Subcutaneous adipose tissue (tissue), 4 donors: ENCODE measurements around the gene MT3. TPM values are rescaled to one million over a fixed set of nuclear protein-coding genes. Genes with fewer than 3 reads are reported as not detected.

Experiments used
- total RNA-seq, 4 donors: library from RNA; depleted of rRNA; stranded (reverse); fragments of >200 nt; gene quantifications; one replicate each; pipeline ENCODE4 v1.1.0, GENCODE V29; 2016
- TF ChIP-seq, protein P1 (sequence below): fragments of 450-650 bp; IDR thresholded peaks from one replicate; pipeline ENCODE4 v1.5.1; 2016; ENCODE audit warnings: low read depth, mild to moderate bottlenecking, control low read depth, antibody characterized with exemption, moderate library complexity

Gene MT3
- total RNA-seq, 4 donors from 2014 or later, result 2.0 TPM; not detected in 3

DNA sequence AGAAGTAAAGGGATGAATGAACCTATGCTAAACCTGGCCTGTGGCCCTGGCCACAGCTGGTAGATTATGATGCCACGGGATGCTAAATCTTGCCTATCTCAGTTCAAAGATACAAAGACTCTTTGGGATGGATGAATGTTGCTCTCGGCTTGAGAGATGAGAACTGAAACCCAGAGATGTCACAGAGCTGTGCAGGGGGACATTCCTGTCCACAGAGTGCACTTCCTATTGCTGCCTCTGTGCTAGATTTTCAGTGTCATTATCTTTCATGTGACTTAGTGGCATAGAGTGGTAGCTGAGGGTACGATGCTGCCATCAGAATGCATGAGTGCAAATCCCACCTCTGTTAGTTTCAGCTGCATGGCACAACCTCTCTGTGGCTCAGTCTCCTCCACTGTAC lies 40.8 kb downstream of the MT3 start:
- TF ChIP-seq, protein P1, sequence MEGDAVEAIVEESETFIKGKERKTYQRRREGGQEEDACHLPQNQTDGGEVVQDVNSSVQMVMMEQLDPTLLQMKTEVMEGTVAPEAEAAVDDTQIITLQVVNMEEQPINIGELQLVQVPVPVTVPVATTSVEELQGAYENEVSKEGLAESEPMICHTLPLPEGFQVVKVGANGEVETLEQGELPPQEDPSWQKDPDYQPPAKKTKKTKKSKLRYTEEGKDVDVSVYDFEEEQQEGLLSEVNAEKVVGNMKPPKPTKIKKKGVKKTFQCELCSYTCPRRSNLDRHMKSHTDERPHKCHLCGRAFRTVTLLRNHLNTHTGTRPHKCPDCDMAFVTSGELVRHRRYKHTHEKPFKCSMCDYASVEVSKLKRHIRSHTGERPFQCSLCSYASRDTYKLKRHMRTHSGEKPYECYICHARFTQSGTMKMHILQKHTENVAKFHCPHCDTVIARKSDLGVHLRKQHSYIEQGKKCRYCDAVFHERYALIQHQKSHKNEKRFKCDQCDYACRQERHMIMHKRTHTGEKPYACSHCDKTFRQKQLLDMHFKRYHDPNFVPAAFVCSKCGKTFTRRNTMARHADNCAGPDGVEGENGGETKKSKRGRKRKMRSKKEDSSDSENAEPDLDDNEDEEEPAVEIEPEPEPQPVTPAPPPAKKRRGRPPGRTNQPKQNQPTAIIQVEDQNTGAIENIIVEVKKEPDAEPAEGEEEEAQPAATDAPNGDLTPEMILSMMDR, result no peak

DNA sequence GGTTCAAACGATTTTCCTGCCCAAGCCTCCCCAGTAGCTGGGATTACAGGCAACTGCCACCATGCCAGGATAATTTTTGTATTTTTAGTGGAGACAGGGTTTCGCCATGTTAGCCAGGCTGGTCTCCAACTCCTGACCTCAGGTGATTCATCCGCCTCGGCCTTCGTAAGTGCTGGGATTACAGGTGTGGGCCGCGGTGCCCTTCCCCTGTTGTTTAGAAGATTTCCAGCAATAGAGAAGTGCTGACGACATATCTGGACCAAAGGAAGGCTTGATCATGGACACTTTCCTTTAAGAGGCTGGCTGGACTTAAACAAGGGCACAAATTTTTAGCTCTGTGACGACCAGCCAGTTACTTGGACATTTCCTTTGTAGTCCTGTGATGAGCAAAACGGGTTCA lies 41.9 kb downstream of the MT3 start:
- TF ChIP-seq, protein P1, result no peak

DNA sequence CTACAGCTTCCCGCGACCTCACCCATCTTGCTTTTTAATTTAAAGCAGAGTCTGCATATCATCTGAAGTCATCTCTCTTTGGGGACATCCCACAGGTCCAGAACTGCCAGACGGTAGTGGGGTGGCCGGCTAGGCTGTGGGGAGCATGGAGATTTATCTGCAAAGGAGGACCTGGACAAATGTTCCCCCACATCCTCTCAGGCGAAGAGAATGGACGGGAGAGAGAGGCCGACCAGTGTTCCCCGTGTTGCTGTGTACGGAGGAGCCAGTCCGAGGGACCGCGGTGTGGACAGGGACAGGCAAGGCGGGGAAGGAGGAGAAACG lies 42.5 kb downstream of the MT3 start:
- TF ChIP-seq, protein P1, result no peak

DNA sequence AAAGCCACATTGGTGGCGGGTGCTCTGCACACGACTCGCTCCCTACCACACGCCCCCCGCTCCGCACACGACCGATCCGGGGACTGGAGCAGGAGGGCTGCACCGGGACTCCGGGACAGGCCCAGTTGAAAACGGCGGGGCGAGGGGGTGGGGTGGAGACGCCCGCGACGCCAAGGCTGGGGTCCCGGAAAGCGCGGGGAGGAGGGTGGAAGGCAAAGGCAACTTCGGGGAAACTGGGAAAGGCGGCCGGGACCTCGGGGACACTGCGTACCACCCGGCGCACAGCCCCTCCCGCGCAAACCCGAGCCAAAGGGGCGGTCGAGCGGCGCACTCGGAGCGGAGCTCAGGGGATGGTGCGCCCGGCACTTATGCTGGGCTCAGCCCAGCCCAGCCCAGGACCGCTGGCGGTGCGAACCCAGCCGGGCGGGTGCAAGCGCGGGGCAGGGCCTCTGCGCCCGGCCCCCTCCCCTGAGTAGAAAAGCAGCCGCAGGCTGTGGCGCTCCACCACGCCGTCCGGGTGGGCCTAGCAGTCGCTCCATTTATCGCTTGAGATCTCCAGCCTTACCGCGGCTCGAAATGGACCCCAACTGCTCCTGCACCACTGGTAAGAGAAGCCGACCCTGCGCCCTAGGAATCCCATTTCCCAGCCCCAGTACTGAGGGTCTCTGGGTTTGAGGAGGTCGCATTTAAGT lies 43.0 kb downstream of the MT3 start, which contains the start of gene MT1M:
MT1M (plus strand) TSS at position 504 of the 692 bp plus-strand sequence; CDS start at position 577, 73 bp downstream.
- TF ChIP-seq, protein P1, result no peak

DNA sequence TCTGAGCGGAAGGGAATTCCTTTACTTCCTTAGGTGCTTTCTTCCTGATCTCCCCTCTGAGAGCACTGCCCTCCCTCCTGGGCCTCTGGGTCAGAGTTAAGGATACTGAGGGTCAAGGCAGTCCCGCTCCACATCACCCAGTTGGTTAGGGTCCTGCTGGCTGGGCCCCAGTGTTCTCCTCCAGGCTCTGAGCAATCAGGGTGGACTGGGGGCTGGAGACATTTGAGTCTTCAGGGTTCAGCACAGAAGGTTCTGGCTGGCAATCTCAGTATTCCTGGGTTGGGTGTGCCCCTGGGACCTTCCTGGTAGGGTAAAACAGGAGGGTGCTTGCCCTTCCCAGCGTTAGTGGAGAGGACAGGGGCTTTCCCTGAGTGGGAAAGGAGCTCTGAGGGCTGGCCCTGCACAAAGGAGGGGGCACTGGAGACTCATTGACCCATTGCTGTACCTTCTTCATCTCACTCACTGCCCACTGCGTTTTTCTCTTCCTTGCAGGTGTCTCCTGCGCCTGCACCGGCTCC lies 43.6 kb downstream of the MT3 start:
- TF ChIP-seq, protein P1, result no peak

DNA sequence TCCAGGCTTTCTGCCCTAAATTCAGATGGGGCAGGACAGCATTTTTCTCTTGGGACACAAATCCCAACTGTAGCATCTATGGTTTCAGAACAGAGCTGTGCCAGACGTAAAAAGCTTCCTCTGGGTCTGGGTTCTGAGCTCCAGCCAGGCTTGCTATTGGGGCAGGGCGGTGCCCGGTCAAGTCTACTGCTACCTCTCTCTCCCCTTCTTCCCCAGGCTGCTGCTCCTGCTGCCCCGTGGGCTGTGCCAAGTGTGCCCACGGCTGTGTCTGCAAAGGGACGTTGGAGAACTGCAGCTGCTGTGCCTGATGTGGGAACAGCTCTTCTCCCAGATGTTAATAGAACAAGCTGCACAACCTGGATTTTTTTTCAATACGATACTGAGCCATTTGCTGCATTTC lies 44.2 kb downstream of the MT3 start:
- TF ChIP-seq, protein P1, result no peak

DNA sequence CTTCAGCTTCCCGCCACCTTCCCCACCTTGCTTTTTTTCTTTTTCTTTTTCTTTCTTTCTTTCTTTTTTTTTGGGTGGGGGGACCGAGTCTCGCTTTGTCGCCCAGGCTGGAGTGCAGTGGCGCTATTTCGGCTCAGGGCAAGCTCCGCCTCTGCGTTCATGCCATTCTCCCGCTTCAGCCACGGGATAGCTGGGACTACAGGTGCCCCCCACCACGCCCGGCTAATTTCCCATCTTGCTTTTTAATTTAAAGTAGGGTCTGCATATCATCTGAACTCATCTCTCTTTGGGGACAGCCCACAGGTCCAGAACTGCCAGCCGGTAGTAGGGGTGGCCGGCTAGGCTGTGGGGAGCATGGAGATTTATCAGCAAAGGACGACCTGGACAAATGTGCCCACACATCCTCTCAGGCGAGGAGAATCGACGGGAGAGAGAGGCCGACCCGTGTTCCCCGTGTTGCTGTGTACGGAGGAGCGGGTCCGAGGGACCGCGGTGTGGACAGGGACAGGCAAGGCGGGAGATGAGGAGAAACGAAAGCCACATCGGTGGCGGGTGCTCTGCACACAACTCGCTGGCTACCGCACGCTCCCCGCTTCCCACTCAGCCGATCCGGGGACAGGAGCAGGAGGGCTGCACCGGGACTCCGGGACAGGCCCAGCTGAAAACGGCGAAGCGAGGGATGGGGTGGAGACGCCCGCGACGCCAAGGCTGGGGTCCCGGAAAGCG lies 45.5 kb downstream of the MT3 start:
- TF ChIP-seq, protein P1, result no peak
